ENCODE results near the gene CDH4. TPM values are rescaled to one million over a fixed set of nuclear protein-coding genes. Genes with fewer than 3 reads are reported as not detected.

Gene CDH4
- total RNA-seq, 2 donors from 2014 or later = 0.05 to 2.2 TPM

- no peaks in the 10 kb centered on the region for H3K9me3 ChIP-seq
These were observed 108.9 kb downstream of the CDH4 start for GRCh38 chr20:61360940-61361339.

DNA sequence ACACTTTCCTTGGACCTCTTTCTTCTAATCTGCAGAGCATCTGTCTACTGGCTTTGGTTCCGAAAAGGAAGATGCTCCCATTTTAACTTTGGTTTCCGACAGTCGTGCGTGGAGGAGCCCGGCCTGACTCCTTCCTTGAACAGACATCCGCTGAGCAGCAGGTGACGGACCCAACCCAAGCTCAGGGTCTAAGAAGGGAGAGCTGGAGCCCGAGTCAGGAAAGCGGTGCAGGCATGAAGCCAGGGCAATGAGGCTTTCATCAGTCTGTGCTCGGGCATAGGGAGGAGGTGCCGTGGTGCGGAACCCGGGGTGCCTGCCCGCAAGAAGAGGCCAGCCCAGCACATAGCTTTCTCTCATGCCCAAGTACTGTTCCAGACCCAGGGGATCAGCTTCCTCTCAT lies 109.4 kb downstream of the CDH4 start:
- peaks cover 4% of the 10 kb centered on the region for H3K27me3 ChIP-seq (replicated peaks; ENCODE audit: insufficient read depth)
- H3K4me1 ChIP-seq (replicated peaks) = no peaks in the 10 kb centered on the region
- no peaks in the 10 kb centered on the region for H3K9me3 ChIP-seq
- 91% methylated on average over 14 of the region's 14 CpGs for WGBS
- intact Hi-C loops (cut with DNase I) = no loop called here
- no peaks in the 10 kb centered on the region for H3K36me3 ChIP-seq
- TF ChIP-seq POLR2A (IDR thresholded peaks at IDR 0.05) (no peak), POLR2AphosphoS5 (IDR thresholded peaks at IDR 0.05) (no peak), CTCF (IDR thresholded peaks at IDR 0.05) (no peak)
- H3K4me3 ChIP-seq = no peak overlapping the region
- no peak for DNase-seq (ENCODE audit: low spot score)
- no peak overlapping the region for H3K27ac ChIP-seq

More at GRCh38 chr20:61360940-61361339, 108.9 kb downstream of the CDH4 start:
- Histone ChIP-seq H3K4me1 (replicated peaks) (no peaks in the 10 kb centered on the region), H3K27ac (no peak overlapping the region), H3K27me3 (replicated peaks; ENCODE audit: insufficient read depth) (peaks cover 6% of the 10 kb centered on the region), H3K4me3 (no peak overlapping the region), H3K36me3 (no peaks in the 10 kb centered on the region)
- 55% methylated on average over 8 of the region's 8 CpGs for WGBS
- DNase-seq (ENCODE audit: low spot score) = no peak
- TF ChIP-seq CTCF (IDR thresholded peaks at IDR 0.05) (no peak), POLR2A (IDR thresholded peaks at IDR 0.05) (no peak), POLR2AphosphoS5 (IDR thresholded peaks at IDR 0.05) (no peak)
- intact Hi-C loops (cut with DNase I) = no loop called here

DNA sequence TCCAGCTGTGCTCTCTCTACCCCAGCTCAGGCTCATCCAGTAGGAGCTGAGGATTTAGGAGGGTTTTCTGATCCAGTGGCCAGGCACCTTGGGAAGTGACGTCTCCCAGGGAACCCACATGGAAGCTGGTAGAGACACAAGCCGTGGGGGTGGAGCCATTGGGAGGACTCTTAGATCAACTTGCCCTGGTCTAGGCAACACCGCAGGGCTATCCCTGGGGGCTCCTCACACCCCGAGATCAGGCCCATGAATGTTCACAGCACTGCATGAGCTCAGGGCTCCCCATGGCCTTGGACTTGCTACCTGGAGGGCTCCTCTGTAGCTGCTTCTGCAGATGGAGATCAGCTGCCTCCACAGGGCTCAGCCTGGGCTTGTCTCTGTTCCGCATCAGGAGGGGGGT lies 112.1 kb downstream of the CDH4 start:
- no peaks in the 10 kb centered on the region for H3K27me3 ChIP-seq (replicated peaks; ENCODE audit: insufficient read depth)
- no peaks in the 10 kb centered on the region for H3K4me1 ChIP-seq (replicated peaks)
- intact Hi-C loops (cut with DNase I) = no loop called here
- no peak for TF ChIP-seq CTCF (IDR thresholded peaks at IDR 0.05)
- no peak for TF ChIP-seq POLR2AphosphoS5 (IDR thresholded peaks at IDR 0.05)
- no peak for TF ChIP-seq POLR2A (IDR thresholded peaks at IDR 0.05)
- no peak overlapping the region for H3K4me3 ChIP-seq
- no peaks in the 10 kb centered on the region for H3K9me3 ChIP-seq
- H3K27ac ChIP-seq = no peak overlapping the region
- no peaks in the 10 kb centered on the region for H3K36me3 ChIP-seq
- 90% methylated on average over 5 of the region's 5 CpGs for WGBS
- no peak for DNase-seq (ENCODE audit: low spot score)

DNA sequence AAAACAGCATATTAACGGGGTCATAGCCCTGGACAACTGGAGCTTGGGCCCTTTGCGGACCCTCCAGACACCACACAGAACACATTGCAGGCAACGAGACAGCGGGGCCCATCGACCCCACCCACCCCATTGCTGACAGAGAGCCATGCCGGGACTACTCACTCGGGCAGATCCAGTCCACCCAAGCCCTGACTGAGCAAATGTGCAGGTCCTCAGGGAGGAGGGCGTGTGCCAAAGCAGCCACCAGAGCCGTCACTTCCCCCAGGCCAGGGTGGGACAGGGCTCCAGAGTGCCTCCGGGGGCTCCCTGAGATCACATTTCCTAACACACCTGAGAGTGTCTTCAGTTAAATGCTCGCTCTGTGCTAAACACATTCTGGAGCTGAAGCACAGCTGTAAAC lies 114.9 kb downstream of the CDH4 start:
- DNase-seq (ENCODE audit: low spot score) = no peak
- no peaks in the 10 kb centered on the region for H3K9me3 ChIP-seq
- H3K27me3 ChIP-seq (replicated peaks; ENCODE audit: insufficient read depth) = peaks cover 8% of the 10 kb centered on the region
- intact Hi-C loops (cut with DNase I) = no loop called here
- no peaks in the 10 kb centered on the region for H3K4me1 ChIP-seq (replicated peaks)
- no peaks in the 10 kb centered on the region for H3K36me3 ChIP-seq
- no peak overlapping the region for H3K4me3 ChIP-seq
- TF ChIP-seq CTCF (IDR thresholded peaks at IDR 0.05) = no peak
- 72% methylated on average over 9 of the region's 11 CpGs for WGBS
- no peak overlapping the region for H3K27ac ChIP-seq

- H3K4me1 ChIP-seq (replicated peaks) = no peaks in the 10 kb centered on the region
- peaks cover 8% of the 10 kb centered on the region for H3K27me3 ChIP-seq (replicated peaks; ENCODE audit: insufficient read depth)
- TF ChIP-seq CTCF (IDR thresholded peaks at IDR 0.05) (no peak), POLR2A (IDR thresholded peaks at IDR 0.05) (no peak), POLR2AphosphoS5 (IDR thresholded peaks at IDR 0.05) (no peak)
- no peak overlapping the region for H3K4me3 ChIP-seq
- WGBS = 70% methylated on average over 13 of the region's 13 CpGs
- no peak for DNase-seq (ENCODE audit: low spot score)
- H3K27ac ChIP-seq = no peak overlapping the region
- H3K36me3 ChIP-seq = no peaks in the 10 kb centered on the region
- H3K9me3 ChIP-seq = no peaks in the 10 kb centered on the region
- intact Hi-C loops (cut with DNase I) = no loop called here
These were observed 117.9 kb downstream of the CDH4 start for GRCh38 chr20:61369731-61370520.

All from prostate gland (tissue), 2 donors.